HG03571 (cell line): ENCODE results near the gene KCNN1.
"Not testable (repeated sequence)": the region's sequence is repeated elsewhere in the genome, so short reads cannot be mapped to it uniquely, and the experiment has no call there.

Experiments
- ATAC-seq: cut with Tn5 transposase; IDR thresholded peaks from one replicate; pipeline ENCODE4 v1.9.1; 2021; ENCODE audit not compliant: unreplicated experiment

The KCNN1 gene

DNA sequence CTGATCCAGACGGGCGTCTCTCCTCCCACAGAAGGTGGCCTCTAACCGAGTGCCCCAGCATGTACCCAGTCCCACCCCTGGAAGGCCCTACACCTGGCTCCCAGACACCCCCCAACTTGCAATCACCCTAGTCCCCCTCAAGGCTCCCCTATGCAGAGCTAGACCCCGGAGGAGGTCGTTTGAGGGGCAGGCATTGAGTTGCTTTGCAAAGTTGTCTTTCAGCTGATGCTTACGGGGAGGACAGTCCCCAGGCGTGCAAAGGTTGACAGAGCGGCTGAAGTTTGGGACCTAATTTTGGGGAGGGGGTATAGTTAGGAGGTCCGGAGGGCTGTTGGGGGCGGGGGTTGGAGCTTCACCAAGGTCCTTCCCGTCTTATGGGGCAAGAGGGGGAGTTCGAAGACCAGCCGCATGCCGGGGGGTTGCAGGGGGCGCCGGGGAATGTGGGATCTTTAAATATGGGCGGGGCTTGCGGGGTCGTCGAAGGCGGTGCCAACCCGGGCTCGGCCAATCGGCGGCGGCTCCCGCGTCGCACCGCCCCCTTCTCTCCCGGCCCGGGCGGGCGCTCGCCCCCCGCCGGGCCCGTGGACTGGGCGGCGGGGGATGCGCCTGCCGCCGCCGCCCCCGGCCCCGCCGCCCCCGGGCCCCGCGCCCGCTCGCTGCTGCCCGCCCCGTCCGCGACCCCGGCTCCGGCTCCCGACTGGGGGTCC, at the start of gene KCNN1:
Gene KCNN1, plus strand, starts transcription at position 558 of the 707 bp plus-strand sequence. CDS start 6,782 bp downstream, outside the sequence.
- ATAC-seq: no peak

DNA sequence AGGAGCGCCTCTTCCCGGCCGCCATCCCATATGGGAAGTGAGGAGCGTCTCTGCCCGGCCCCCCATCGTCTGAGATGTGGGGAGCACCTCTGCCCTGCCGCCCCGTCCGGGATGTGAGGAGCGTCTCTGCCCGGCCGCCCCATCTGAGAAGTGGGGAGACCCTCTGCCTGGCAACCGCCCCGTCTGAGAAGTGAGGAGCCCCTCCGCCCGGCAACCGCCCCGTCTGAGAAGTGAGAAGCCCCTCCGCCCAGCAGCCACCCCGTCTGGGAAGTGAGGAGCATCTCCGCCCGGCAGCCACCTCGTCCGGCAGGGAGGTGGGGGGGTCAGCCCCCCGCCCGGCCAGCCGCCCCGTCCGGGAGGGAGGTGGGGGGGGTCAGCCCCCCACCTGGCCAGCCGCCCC, 48.8 kb upstream of the KCNN1 start:
- ATAC-seq: not testable (repeated sequence)

DNA sequence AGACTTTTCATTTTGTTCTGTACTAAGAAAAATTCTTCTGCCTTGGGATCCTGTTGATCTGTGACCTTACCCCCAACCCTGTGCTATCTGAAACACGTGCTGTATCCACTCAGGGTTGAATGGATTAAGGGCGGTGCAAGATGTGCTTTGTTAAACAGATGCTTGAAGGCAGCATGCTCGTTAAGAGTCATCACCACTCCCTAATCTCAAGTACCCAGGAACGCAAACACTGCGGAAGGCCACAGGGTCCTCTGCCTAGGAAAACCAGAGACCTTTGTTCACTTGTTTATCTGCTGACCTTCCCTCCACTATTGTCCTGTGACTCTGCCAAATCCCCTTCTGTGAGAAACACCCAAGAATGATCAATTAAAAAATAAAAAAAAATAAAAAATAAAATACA, 47.8 kb upstream of the KCNN1 start:
- ATAC-seq: not testable (repeated sequence)

DNA sequence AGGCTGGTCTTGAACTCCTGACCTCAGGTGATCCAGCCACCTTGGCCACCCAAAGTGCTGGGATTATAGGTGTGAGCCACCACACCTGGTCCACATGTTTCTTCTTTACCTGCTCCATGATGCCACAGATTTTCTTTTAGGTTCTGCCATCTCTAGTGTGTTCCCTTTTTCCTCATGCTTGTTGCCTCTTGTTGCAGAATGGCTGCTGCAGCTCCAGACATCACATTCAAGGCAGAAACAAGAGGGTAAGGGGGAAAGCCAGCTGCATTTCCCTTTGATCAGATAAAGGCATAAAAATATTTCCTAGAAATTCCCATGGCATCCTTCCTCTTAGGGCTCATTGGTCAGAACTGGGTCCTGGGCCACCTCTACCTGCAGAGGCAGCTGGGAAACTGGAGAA, 46.4 kb upstream of the KCNN1 start:
- ATAC-seq: no peak

DNA sequence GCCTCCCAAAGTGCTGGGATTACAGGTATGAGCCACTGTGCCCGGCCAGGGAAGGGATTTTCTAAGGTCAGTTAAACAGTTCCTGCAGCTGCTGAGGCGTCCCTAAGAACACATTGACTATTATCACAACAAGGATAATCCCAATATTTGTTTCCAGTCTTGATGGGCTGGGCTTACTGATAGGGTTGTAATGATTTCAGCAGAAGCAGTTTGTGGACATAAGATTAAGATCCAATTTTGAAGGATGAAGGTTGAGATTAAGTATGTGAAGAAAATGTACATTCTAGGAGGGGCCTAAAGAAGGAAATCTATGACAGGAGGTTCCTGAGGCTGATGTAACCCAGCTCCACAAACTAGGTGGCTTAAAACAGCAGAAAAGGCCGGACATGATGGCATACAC, 44.8 kb upstream of the KCNN1 start:
- ATAC-seq: no peak

DNA sequence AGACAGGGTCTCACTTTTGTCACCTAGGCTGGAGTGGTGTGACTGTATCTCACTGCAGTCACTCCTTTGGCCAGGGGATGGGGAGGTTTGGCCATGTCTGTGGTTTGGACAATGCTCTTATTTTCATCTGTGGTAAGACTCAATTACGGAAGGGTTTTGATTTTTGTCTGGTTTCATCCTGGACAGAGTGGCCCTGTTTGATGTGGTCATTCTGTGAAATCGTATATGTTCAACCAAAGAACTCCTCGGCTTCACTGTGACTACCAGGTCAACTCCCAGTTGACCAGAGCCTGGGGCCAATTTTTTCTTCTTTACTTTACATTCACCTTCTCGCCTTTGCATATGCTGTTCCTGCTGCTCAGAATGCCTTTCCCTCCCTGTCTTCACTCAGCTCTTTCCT, 40.9 kb upstream of the KCNN1 start:
- no peak for ATAC-seq

DNA sequence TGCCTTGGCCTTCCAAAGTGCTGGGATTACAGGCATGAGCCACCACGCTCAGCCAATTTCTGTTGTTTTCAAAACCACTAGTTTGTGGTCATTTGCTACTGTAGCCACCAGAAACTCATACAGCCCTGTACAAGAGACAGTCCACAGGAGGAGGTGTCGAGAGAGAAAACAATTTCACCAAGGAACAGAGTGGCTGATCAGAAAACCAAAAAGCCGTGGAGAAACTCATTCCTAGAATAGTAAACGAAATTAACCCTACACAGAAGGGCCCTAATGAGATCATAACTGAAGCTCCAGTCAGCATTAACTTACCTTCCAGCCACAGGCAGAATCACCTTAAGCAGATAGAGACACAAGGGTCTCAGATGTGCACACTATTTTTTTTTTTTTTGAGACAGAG, 37.9 kb upstream of the KCNN1 start:
- no peak for ATAC-seq

DNA sequence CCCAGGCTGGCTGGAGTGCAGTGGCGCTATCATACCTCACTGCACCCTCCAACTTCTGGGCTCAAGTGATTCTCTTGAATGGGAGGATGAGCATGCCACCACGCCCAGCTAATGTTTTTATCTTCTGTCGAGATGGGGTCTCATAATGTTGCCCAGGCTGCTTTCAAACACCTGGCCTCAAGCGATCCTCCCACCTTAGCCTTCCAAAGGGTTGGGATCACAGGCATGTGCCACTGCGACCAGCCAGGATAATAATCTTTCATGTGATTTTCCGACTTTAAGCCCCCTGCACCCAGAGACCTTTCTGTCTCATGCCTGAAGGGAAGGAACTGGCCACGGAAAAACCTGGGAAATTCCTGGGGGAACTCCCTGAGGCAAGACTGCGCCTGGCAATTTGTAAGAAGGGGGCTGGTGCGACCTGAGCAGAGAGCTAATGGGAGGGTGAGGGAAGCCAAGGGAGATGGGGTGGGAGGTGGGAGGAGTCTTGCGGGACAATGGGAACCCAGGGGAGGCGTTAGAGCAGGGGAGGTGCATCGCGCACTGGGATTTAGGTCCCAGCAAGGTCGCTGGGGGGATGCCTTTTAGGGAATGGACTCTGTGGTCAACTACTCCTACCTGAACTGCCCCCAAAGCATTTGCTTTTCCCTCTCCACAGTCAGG, 35.2 kb upstream of the KCNN1 start:
- ATAC-seq: no peak

DNA sequence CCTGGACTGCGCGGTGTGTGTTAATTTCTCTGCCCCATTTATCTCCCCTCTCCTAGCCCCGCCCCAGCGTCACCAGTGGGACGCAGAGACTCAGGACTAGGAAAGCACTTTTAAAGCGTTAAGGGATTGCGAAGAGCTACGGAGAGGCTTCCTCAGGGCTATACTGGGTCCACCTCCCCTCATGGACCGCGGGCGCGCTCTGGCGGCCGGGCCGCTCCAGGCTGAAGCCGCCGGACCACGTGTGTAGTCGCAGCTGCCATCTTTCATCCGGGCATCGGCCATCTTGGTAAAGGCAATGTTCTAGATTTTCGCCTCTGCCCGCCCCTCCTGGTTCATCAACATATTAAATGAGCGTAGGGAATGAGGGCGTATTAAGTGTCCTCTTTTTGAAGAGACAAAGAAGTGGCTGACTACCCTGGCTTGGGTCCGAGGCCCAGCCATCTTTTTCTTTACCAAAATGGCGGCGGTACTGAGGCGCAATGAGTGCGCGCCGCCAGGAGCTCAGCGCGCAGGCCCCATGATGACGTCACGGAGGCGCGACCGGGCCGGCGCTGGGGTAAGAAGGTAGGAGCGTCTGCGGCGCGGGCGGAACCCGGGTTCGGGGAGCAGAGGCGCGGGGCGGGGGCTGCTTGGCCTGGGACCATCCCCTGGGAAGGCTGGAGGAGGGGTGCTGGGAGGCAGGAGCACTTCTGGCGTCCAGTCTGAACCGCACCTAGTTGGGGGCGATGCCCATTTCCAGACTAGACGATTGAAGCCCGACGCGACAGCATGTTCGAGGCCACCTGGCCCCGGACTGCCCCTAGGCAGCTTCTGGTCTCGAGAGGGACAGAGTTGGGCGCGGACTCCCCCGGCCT, 34.2 kb upstream of the KCNN1 start, which contains the start of gene CCDC124:
Gene CCDC124, plus strand, starts transcription at position 531 of the 854 bp plus-strand sequence. CDS start 3,406 bp downstream, outside the sequence.
- ATAC-seq: peak; percentile 60

DNA sequence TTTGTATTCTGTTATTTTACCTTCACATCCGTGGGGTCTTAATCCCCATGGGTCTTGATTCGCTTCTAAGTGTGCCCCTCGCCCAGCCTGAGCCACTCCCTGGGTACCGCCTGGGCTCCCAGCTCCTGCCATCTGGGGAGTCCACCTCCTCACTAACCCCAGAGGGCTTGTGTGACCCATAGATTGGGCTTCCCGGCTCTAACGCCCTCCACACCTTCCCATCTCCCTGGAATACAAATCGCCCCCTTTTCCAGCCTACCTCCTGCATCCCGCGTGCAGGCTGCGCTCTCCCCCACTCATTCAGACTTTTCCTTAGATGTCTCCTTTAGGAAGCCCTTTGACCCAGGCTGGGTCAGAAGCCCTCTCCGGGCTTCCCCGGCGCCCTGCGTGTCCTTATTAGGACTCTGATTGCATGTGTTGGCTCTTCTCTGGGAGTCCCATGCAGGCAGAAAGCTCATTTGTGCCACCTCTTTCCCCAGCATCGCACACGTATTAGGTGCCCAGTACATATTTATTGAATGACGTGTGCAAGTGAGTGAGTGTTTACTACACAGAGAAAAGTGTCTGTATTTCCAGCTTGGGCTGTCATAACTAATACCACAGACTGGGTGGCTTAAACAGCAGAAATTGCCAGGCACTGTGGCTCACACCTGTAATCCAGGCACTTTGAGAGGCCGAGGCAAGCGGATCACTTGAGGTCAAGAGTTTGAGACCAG, 33.3 kb upstream of the KCNN1 start:
- no peak for ATAC-seq

DNA sequence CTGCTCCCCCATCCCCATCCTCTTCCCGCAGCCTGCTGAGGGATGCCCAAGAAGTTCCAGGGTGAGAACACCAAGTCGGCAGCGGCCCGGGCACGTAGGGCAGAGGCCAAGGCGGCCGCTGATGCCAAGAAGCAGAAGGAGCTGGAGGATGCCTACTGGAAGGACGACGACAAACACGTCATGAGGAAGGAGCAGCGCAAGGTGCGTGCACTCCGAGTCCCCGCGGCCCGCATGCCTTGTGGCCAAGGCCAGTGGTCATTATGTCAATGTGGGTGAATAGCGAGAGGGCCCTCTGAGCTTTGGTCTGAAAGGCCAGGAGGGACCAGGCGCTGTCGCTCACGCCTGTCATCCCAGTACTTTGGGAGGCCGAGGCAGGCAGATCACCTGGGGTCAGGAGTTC, 30.5 kb upstream of the KCNN1 start:
- ATAC-seq: no peak

DNA sequence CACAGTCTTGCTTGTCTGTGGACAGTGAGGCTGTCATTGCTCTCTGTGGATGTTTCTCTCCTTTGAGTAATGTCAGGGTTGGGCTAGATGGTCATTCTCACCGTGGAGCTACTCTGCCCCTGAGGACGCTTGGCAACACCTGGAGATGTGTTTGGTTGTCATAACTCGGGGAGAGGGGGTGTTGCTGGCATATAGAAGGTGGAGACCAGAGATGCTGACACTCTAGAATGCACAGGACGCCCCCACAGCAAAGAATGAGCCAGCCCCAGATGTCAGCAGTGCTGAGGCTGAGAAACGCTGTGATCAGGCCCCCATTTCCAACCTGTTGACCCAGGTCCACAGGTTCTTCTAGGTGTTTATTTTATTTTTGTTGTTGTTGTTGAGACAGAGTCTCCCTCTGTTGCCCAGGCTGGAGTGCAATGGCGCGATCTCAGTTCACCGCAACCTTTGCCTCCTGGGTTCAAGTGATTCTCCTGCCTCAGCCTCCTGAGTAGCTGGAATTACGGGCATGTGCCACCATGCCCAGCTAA, 29.5 kb upstream of the KCNN1 start:
- ATAC-seq: no peak

DNA sequence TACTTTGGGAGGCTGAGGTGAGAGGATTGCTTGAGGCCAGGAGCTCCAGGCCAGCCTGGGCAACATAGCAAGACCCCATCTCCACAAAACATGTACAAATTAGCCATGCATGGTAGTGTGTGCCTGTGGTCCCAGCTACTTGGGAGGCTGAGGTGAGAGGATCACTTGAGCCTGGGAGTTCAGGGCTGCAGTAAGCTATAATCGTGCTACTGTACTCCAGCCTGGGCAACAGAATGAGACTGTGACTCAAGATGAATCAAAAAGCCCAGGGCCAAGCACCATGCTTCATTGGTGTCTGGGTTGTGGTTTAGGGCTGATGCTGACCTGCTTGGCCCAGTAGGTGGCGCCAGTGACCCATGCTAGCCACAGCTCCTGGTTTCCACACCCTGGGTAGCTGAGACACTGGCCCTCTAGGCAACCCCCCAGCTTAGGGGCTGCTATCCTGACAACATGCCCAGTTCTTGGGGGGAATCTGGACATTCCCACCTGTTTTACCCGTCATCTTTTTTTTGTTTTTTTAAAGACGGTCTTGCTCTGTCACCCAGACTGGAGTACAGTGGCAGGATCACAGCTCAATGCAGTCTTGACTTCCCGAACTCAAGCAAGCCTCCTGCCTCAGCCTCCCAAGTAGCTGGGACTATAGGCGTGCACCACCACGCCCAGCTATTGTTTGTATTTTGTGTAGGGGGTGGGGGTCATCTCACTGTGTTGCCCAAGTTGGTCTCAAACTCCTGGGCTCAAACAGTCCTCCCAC, 28.6 kb upstream of the KCNN1 start:
- ATAC-seq: no peak

DNA sequence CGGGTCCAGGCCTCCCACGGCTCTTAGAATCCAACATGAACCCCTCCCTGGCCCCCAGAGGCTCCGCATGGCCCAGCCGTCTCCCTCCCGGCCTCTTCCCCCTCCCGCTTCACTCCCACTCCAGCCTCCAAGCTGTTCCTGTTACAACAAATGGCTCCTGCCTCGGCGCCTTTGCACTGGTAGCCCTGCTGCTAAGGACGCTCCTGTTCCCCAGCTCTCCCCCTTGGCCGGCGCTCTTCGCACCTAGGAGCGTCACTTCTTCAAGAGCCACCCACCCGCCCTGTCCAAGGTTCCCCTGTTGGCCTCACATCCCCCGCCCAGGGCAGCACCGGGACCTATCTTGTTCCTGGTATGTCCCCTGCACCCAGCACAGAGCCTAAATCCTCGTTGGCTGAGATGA, 24.7 kb upstream of the KCNN1 start:
- no peak for ATAC-seq

DNA sequence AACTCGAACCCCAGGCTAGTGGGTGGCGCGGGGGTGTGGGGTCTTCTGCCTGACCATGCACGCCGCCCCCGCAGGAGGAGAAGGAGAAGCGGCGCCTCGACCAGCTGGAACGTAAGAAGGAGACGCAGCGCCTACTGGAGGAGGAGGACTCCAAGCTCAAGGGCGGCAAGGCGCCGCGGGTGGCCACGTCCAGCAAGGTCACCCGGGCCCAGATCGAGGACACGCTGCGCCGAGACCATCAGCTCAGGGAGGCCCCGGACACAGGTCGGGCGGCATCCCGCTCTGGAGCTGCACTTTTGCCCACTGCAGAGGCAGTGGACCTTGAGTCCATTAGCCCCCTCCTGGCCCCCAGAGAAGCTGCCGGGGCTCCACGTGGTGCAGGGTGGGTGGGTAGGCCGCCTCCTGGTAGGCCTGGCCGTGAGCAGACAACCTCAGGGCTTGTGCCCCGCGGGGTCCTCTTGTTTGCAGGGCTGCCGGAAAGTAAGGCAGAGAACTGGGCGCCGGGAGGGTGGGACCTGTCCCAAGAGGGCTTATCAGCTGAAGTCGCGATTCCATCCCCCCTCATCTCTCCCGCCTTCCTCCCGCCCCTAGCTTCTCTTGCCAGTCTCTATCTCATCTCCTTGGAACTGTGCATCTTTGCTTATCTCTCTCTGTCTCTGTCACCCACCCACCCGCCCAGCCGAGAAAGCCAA, 24.2 kb upstream of the KCNN1 start:
- no peak for ATAC-seq

DNA sequence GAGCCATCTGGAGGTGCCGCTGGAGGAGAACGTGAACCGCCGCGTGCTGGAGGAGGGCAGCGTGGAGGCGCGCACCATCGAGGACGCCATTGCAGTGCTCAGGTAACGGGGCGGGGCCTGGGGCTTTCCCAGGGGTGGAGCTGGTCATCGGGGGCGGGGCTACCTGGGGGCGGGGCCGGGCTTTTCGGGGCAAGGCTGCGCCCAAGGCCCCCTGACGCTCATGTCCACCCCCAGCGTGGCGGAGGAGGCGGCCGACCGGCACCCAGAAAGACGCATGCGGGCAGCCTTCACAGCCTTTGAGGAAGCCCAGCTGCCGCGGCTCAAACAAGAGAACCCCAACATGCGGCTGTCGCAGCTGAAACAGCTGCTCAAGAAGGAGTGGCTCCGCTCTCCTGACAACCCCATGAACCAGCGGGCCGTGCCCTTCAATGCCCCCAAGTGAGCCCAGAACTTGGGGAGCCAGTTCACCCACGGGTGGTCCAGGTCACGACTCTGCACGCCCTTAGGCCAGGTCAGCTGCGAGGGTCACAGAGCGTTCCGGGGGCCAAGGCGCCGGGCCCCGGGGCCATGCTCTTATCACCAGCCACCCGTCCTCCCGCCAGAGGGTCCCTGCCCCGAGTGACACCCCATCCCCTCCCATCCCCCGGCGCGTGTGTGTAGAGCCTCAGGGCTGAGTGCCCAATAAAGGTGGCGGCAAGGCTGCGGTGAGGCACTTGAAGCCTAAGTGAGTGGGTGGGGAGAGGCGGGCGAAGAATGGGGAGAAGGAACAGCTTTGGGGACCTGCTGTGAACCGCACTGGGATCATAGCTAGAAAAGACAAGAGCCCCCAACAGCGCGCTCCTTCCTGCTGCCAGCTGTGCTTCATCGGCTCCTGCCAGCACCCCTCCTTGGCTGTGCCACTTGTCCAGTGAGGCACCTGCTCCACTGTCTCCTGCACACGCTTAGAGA, 23.4 kb upstream of the KCNN1 start:
- ATAC-seq: no peak

DNA sequence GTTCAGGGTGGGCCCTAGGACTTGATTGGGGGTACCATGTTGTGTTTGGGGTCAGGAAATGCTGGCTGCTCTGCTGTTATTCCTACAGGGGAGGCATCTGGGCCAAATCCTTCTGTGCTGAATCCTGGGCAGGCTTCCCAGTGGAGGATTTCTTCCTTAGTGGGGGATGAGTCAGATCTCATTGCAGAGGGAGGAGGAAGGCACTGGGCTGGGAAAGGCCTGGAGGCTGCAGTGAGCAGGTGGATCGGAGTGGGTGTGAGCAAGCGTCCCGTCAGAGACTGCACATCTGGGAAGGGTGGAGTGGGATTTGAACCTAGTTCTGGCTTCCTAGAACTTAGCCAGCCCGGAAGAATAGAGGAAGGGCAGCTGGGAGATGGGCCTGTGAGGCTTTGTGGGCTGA, 22.6 kb upstream of the KCNN1 start:
- ATAC-seq: no peak
